Measurements from ENCODE around the gene SLC28A3.

Gene SLC28A3

GRCh38 chr9:84294241-84294950 lies 46.2 kb downstream of the SLC28A3 start:
- Mint-ChIP-seq H3K4me1 (no peaks in the 10 kb centered on the region), H3K27me3 (ENCODE audit: low read depth, poor library complexity) (peaks cover 20% of the 10 kb centered on the region), H3K4me3 (no peak overlapping the region), H3K36me3 (ENCODE audit: low read depth) (no peaks in the 10 kb centered on the region), H3K27ac (no peak overlapping the region), H3K9me3 (no peaks in the 10 kb centered on the region)
- TF ChIP-seq CTCF (IDR thresholded peaks at IDR 0.05) = peak; percentile 16
- no peak for DNase-seq

- no peak overlapping the region for H3K4me3 Mint-ChIP-seq
- peaks cover 20% of the 10 kb centered on the region for H3K27me3 Mint-ChIP-seq (ENCODE audit: low read depth, poor library complexity)
Observed at GRCh38 chr9:84293001-84293798, 47.4 kb downstream of the SLC28A3 start.

GRCh38 chr9:84285381-84285780 lies 55.2 kb downstream of the SLC28A3 start:
- no peak for TF ChIP-seq CTCF (IDR thresholded peaks at IDR 0.05)

More at GRCh38 chr9:84293001-84293798, 47.4 kb downstream of the SLC28A3 start:
- TF ChIP-seq CTCF (IDR thresholded peaks at IDR 0.05) = no peak
- H3K27ac Mint-ChIP-seq = peak overlapping the region; percentile 16
- no peaks in the 10 kb centered on the region for H3K36me3 Mint-ChIP-seq (ENCODE audit: low read depth)
- H3K9me3 Mint-ChIP-seq = no peaks in the 10 kb centered on the region
- H3K4me1 Mint-ChIP-seq = no peaks in the 10 kb centered on the region
- DNase-seq = no peak

DNA sequence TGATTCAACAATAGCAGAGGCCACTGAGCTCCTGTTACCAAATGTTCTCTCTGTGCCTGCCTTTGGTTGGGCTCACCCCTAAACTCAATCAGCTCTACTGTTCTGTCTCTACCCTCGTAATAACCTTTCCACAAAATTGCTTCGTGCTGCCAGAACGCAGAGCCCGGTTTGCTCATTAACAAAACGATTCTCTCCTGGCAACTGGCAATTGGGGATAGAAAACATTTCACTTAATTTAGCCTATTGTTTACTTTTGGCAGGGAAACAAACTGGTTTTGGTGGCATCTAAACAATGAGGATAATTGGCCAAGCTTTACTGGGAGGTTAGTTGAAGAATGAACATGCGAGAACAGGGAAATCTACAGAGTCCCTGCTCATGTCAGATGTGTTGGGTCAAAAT lies 56.6 kb downstream of the SLC28A3 start:
- Mint-ChIP-seq H3K27ac (no peak overlapping the region), H3K9me3 (no peaks in the 10 kb centered on the region), H3K4me1 (peaks cover 21% of the 10 kb centered on the region), H3K4me3 (no peak overlapping the region), H3K27me3 (ENCODE audit: low read depth, poor library complexity) (peaks cover 16% of the 10 kb centered on the region), H3K36me3 (ENCODE audit: low read depth) (no peaks in the 10 kb centered on the region)
- no peak for TF ChIP-seq CTCF (IDR thresholded peaks at IDR 0.05)
- no peak for DNase-seq

More at GRCh38 chr9:84285381-84285780, 55.2 kb downstream of the SLC28A3 start:
- H3K36me3 Mint-ChIP-seq (ENCODE audit: low read depth) = no peaks in the 10 kb centered on the region
- peaks cover 16% of the 10 kb centered on the region for H3K27me3 Mint-ChIP-seq (ENCODE audit: low read depth, poor library complexity)
- H3K4me1 Mint-ChIP-seq = peaks cover 21% of the 10 kb centered on the region
- no peak for DNase-seq
- no peaks in the 10 kb centered on the region for H3K9me3 Mint-ChIP-seq
- no peak overlapping the region for H3K4me3 Mint-ChIP-seq
- no peak overlapping the region for H3K27ac Mint-ChIP-seq

DNA sequence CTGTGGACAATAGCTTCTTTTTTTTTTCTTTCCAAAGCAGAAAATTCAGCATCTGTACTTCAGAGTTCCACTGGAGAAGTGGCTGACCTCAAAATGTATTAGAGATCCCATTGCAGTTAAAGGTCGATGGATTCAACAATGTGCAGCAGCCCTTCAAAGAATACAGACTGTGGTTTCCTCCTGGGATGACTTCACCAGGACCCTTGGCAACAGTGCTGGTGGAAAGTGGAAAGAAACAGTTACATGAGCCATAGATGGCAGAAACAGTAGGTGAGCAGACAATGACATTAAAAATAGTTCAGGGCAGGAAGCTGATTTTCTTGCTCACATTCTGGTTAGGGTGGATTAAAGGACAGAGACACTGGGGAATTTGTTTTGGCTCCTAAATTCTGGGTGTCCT lies 62.4 kb downstream of the SLC28A3 start:
- Mint-ChIP-seq H3K9me3 (no peaks in the 10 kb centered on the region), H3K4me1 (peaks cover 11% of the 10 kb centered on the region), H3K27ac (no peak overlapping the region), H3K36me3 (ENCODE audit: low read depth) (no peaks in the 10 kb centered on the region), H3K4me3 (no peak overlapping the region), H3K27me3 (ENCODE audit: low read depth, poor library complexity) (no peaks in the 10 kb centered on the region)
- no peak for TF ChIP-seq CTCF (IDR thresholded peaks at IDR 0.05)
- DNase-seq = no peak
